Stimulated activated memory B cell treated with anti-CD40 and anti-IgM and Interleukin-4, amounts not matched to agents 10 μg/mL and 1 μg/mL and 100 μg/mL, for 72 hours (primary cell): ENCODE measurements around the gene SRSF3.
A peak's percentile ranks its signal among the peaks of the same experiment; 100 is the strongest.

Experiments
- ATAC-seq: fragments of 150-1000 bp; cut with Tn5 transposase; 2 replicates; pipeline ENCODE4 v1.10.0; 2021
- H3K27ac Mint-ChIP-seq: one replicate; pipeline ENCODE4 v1.8.0; 2022; ENCODE audit warnings: mild to moderate bottlenecking, mixed read lengths
- H3K27me3 Mint-ChIP-seq: one replicate; pipeline ENCODE4 v1.8.0; 2022; ENCODE audit warnings: mixed read lengths
- H3K36me3 Mint-ChIP-seq: one replicate; pipeline ENCODE4 v1.8.0; 2022; ENCODE audit warnings: mixed read lengths
- H3K4me1 Mint-ChIP-seq: one replicate; pipeline ENCODE4 v1.8.0; 2022; ENCODE audit warnings: mixed read lengths
- H3K4me3 Mint-ChIP-seq: one replicate; pipeline ENCODE4 v1.8.0; 2022; ENCODE audit warnings: mild to moderate bottlenecking, moderate library complexity, mixed read lengths
- H3K9me3 Mint-ChIP-seq: one replicate; pipeline ENCODE4 v1.8.0; 2022; ENCODE audit warnings: mixed read lengths

Gene SRSF3

GRCh38 chr6:36594029-36594815 is at the start of gene SRSF3:
Gene SRSF3 (plus strand): TSS chr6:36594362. CDS start chr6:36596763, 2,401 bp downstream.
- H3K4me1 Mint-ChIP-seq = peaks cover 37% of the 10 kb centered on the region
- H3K36me3 Mint-ChIP-seq = peaks cover 48% of the 10 kb centered on the region
- no peaks in the 10 kb centered on the region for H3K27me3 Mint-ChIP-seq
- peak within 1 kb of the TSS; percentile 96 for H3K27ac Mint-ChIP-seq
- no peaks in the 10 kb centered on the region for H3K9me3 Mint-ChIP-seq
- H3K4me3 Mint-ChIP-seq = peak within 1 kb of the TSS; percentile 91
- ATAC-seq = peak; percentile 99

- Mint-ChIP-seq H3K4me1 (peaks cover 43% of the 10 kb centered on the region), H3K4me3 (peak overlapping the region; percentile 97), H3K27me3 (no peaks in the 10 kb centered on the region), H3K27ac (peak overlapping the region; percentile 92), H3K9me3 (no peaks in the 10 kb centered on the region), H3K36me3 (peaks cover 7% of the 10 kb centered on the region)
- no peak for ATAC-seq
Observed at GRCh38 chr6:36545767-36546307, 48.3 kb upstream of the SRSF3 start.

DNA sequence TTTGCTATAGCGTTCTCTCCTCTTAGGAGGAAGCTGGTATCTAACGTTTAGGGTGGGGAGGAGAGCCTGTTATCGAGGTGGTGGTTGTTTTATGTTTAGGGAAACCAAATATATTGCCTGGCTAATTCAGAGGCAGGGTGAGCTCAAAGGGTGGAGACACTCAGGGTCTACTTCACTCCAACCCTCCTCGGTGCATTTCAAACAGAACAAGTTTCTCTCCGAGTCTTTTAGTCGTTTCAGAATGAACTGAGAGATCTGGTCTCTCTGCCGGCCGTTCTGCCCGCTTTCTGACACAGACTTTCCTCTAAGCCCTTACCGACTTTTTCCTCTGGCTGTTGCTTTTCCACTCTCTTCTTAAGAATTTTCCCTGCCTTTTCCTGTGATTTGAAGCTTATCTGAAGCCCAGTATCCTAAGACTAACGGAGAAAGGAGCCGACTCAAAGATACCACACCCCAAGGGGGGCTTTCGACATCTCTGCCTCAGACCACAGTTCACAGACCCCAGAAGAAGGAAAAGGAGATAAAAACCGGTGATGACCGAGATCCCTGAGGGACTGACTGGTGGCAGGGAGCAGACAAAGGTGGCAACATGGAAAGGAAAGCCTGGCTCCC is 47.7 kb upstream of the SRSF3 start:
- peaks cover 7% of the 10 kb centered on the region for H3K36me3 Mint-ChIP-seq
- H3K4me1 Mint-ChIP-seq = peaks cover 49% of the 10 kb centered on the region
- H3K27ac Mint-ChIP-seq = peak overlapping the region; percentile 92
- H3K4me3 Mint-ChIP-seq = peak overlapping the region; percentile 97
- ATAC-seq = peak; percentile 1
- no peaks in the 10 kb centered on the region for H3K27me3 Mint-ChIP-seq
- no peaks in the 10 kb centered on the region for H3K9me3 Mint-ChIP-seq

DNA sequence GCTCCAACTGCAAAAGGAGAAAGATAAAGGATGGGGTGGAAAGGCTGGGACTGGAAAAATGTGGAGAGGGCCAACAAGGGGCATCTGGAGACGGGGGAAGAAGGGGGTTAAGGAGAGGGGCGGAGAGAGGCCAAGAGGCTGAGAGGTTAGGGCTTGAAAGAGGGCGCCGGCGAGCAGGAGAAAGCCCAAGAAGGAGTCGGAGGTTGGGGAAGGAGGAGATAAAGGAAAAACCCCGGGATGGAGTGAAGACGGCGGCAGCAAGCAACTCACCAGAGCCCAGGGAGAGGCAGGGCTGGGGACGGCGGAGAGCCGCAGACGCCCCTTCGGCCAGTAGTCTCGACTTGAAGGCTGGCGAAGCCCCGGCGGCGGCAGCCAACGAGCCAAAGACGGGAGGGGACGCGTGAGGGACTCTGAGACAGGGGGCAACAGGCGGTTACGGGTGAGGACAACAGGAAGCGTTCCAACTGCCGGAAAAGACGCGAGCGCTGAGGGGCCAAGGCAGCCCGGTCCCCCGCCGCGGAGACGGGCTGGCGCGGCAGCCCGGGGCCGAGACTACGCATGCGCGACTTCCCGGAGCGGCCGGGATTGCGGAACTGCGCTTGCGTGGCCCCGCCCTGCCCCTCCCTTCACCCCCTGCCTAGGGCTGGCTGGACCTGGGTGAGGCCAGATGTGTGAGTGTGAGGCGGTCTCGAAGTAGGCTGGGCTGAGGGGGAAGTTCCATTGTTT is 47.1 kb upstream of the SRSF3 start, which contains the start of gene STK38:
STK38 (minus strand) TSS at position 560 of the 726 bp plus-strand sequence. CDS start 7,277 bp downstream, outside the sequence.
- Mint-ChIP-seq H3K4me1 (peaks cover 50% of the 10 kb centered on the region), H3K9me3 (no peaks in the 10 kb centered on the region), H3K36me3 (peaks cover 7% of the 10 kb centered on the region), H3K27me3 (no peaks in the 10 kb centered on the region), H3K4me3 (peak within 1 kb of the TSS; percentile 97), H3K27ac (peak within 1 kb of the TSS; percentile 92)
- ATAC-seq = peak; percentile 93

- no peak for ATAC-seq
- Mint-ChIP-seq H3K27ac (peak overlapping the region; percentile 92), H3K36me3 (peaks cover 7% of the 10 kb centered on the region), H3K4me3 (peak overlapping the region; percentile 97), H3K4me1 (peaks cover 50% of the 10 kb centered on the region), H3K9me3 (no peaks in the 10 kb centered on the region), H3K27me3 (no peaks in the 10 kb centered on the region)
Observed at GRCh38 chr6:36547646-36548400, 46.3 kb upstream of the SRSF3 start.

- peaks cover 7% of the 10 kb centered on the region for H3K36me3 Mint-ChIP-seq
- no peaks in the 10 kb centered on the region for H3K9me3 Mint-ChIP-seq
- ATAC-seq = no peak
- peak overlapping the region; percentile 76 for H3K27ac Mint-ChIP-seq
- H3K27me3 Mint-ChIP-seq = no peaks in the 10 kb centered on the region
- no peak overlapping the region for H3K4me3 Mint-ChIP-seq
- H3K4me1 Mint-ChIP-seq = peaks cover 46% of the 10 kb centered on the region
Observed at GRCh38 chr6:36548401-36548743, 45.8 kb upstream of the SRSF3 start.

DNA sequence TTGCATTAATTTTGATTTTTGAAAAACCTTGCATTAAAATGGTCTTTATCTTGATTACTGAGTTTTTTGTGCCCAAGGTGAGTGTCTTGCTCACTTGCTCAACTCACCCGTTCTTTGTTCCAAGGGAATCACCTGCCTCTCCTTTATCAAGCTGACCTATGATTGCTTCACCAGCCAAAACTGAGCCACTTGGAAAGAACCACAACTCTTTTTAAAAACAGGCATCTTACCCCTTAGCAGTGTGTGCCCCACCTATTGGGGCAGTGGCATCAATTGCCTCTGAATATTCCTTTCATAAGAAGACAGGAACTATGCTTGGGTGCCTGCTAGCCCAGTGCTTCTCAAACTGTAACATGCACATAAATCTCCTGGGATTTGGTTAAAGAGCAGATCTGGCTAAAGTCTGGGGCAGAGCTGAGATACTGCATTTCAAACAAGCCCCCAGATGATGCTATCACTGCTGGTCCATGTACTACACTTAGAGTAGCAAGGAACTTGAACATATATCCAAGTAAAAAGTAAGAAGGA is 43.6 kb upstream of the SRSF3 start:
- H3K27ac Mint-ChIP-seq = peak overlapping the region; percentile 76

DNA sequence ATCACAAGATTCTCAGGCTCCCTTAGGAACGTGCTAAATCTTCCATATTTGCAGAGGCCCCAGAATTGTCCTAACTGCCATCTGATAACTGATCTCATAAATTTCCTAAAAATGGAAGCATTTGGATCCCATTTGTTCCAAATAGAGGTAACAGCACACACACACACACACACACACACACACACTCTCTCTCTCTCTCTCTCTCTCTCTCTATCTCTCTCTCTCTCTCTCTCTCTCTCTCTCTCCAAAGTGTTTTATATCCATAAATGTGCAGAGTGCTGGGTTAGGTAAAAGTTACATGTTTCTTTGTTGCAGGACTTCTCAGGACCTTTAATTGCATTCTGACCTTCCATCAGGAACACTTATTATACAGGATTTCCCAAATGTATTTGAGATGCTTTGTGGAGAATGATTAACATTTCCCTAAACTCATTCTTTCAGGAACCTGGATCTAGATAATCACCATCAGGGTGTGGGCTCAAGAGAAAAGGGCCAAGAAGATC is 38.4 kb upstream of the SRSF3 start:
- Mint-ChIP-seq H3K27me3 (no peaks in the 10 kb centered on the region), H3K36me3 (no peaks in the 10 kb centered on the region), H3K4me3 (no peak overlapping the region), H3K27ac (peak overlapping the region; percentile 8), H3K4me1 (peaks cover 28% of the 10 kb centered on the region), H3K9me3 (no peaks in the 10 kb centered on the region)
- no peak for ATAC-seq

More for the DNA sequence above, 43.6 kb upstream of the SRSF3 start:
- H3K27me3 Mint-ChIP-seq = no peaks in the 10 kb centered on the region
- ATAC-seq = peak; percentile 75
- no peaks in the 10 kb centered on the region for H3K36me3 Mint-ChIP-seq
- H3K9me3 Mint-ChIP-seq = no peaks in the 10 kb centered on the region
- H3K4me3 Mint-ChIP-seq = no peak overlapping the region
- H3K4me1 Mint-ChIP-seq = peaks cover 34% of the 10 kb centered on the region

DNA sequence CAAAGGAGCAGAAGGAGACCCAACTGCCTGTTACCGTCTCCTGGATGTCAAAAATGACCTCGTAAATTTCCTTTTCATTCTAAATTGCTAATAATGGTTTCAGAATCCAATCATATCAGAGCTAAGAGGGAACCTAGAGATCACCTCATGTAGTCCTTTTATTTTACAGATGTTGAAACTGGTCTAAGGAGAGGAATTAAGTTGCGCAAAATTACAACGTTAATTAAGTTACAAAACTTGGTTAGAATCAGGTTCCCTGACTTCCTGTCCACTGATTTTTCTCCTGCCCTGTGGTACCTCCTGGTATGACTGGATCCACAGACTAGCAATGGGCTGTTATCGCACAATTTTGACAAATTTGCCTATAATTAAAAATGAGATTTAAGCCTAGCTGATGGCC is 37.9 kb upstream of the SRSF3 start:
- Mint-ChIP-seq H3K4me3 (no peak overlapping the region), H3K9me3 (no peaks in the 10 kb centered on the region), H3K4me1 (peaks cover 24% of the 10 kb centered on the region), H3K36me3 (no peaks in the 10 kb centered on the region), H3K27ac (peak overlapping the region; percentile 8), H3K27me3 (no peaks in the 10 kb centered on the region)
- ATAC-seq = no peak

GRCh38 chr6:36559011-36559793 is 35.0 kb upstream of the SRSF3 start:
- H3K4me3 Mint-ChIP-seq = no peak overlapping the region
- H3K27me3 Mint-ChIP-seq = no peaks in the 10 kb centered on the region
- no peaks in the 10 kb centered on the region for H3K36me3 Mint-ChIP-seq
- H3K9me3 Mint-ChIP-seq = no peaks in the 10 kb centered on the region
- ATAC-seq = peak; percentile 54
- peak overlapping the region; percentile 43 for H3K27ac Mint-ChIP-seq
- H3K4me1 Mint-ChIP-seq = peaks cover 22% of the 10 kb centered on the region

- peak overlapping the region; percentile 26 for H3K27ac Mint-ChIP-seq
- H3K9me3 Mint-ChIP-seq = no peaks in the 10 kb centered on the region
- H3K4me1 Mint-ChIP-seq = peaks cover 22% of the 10 kb centered on the region
- H3K27me3 Mint-ChIP-seq = no peaks in the 10 kb centered on the region
- H3K4me3 Mint-ChIP-seq = no peak overlapping the region
- H3K36me3 Mint-ChIP-seq = no peaks in the 10 kb centered on the region
- ATAC-seq = no peak
Observed at GRCh38 chr6:36560822-36561221, 33.3 kb upstream of the SRSF3 start.

DNA sequence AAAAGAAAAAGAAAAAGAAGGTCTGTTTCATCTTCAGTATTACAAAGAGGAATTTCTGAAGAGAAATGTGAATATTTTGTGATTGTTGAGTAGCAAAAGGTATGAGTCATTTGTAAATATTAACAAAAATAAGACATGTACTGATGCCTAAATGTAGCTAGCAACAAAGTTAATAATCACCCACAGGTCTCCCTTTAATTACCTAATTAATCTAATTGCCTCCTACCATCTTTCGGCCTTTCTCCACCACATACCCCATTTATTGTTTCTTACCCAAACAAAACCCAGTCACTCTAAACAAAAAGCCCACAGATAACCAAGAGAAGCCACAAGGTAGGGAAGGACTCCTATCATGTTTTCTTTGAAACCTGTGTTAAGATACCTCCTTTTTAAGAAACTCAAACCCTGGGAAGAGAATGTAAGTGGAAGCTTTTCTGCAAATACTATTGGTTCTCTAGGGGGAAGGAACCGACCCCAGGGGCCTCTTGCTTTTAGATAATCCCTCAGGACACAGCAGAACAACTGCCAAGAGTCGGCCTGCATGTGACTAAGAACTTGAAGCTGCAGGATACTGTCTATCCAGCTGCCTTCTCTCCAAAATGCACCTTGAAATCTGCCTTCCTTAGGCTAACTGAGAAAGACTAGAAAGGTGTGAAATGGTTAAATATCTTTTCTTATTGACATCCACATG is 30.8 kb upstream of the SRSF3 start:
- H3K4me3 Mint-ChIP-seq = no peak overlapping the region
- H3K4me1 Mint-ChIP-seq = peaks cover 22% of the 10 kb centered on the region
- no peaks in the 10 kb centered on the region for H3K36me3 Mint-ChIP-seq
- no peak overlapping the region for H3K27ac Mint-ChIP-seq
- H3K9me3 Mint-ChIP-seq = no peaks in the 10 kb centered on the region
- no peaks in the 10 kb centered on the region for H3K27me3 Mint-ChIP-seq
- ATAC-seq = no peak

- Mint-ChIP-seq H3K36me3 (no peaks in the 10 kb centered on the region), H3K4me3 (no peak overlapping the region), H3K4me1 (peaks cover 25% of the 10 kb centered on the region), H3K9me3 (no peaks in the 10 kb centered on the region), H3K27ac (no peak overlapping the region), H3K27me3 (no peaks in the 10 kb centered on the region)
- ATAC-seq = no peak
Observed at GRCh38 chr6:36563928-36564284, 30.3 kb upstream of the SRSF3 start.
